Measurements from ENCODE around the gene CASS4. TPM values are rescaled to one million over a fixed set of nuclear protein-coding genes. Genes with fewer than 3 reads are reported as not detected.

The CASS4 gene
- total and polyA plus RNA-seq, 2 donors (not counting 3 experiments of a cell fraction or from before 2014, with no cell fraction given), result not detected

DNA sequence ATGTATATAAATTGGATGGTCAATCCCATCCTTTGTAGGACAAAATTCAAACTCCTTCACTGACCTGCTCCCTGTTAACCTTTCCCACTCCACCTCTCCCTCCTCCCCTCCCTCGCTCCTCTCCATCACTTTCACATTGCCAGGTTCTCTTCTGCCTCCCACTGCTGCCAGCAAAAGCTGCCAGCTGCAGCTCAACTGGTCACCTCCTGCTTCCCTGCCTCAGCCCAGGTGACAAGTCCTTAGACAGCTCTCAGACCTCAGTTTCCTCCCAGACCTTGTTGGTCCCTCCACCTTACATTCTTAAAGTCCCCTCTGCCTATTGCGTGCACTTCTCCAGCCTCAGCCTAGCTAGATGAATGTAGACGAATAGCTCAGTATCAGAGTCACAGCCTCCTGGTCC lies 33.1 kb downstream of the CASS4 start:
- Histone ChIP-seq H3K27ac (ENCODE audit: insufficient read depth, low read depth, low read length) (no peak overlapping the region), H2AFZ (ENCODE audit: low read depth, low read length) (no peak overlapping the region), H3K9me1 (replicated peaks; ENCODE audit: control insufficient read depth, extremely low read depth, insufficient read depth, low read length) (no peaks in the 10 kb centered on the region), H3K27me3 (ENCODE audit: control insufficient read depth in 2 of 2, insufficient read depth in 2 of 2, low read length in 2 of 2) (peaks cover 4 to 12% of the 10 kb centered on the region in 2 experiments), H3K36me3 (ENCODE audit: control insufficient read depth in 2 of 2, extremely low read depth in 1 of 2, insufficient read depth in 2 of 2, low read length in 2 of 2) (no peaks in the 10 kb centered on the region), H4K20me1 (replicated peaks; ENCODE audit: control insufficient read depth, extremely low read depth, insufficient read depth, low read length) (no peaks in the 10 kb centered on the region), H3K4me3 (replicated peaks in 1 of 3; ENCODE audit: insufficient read depth in 1 of 3, low read depth in 1 of 3, low read length in 3 of 3) (no peak overlapping the region), H3K9me3 (replicated peaks; ENCODE audit: control insufficient read depth, insufficient read depth, low read length) (no peaks in the 10 kb centered on the region), H3K4me1 (ENCODE audit: control insufficient read depth, extremely low read depth, insufficient read depth, low read length) (no peaks in the 10 kb centered on the region), H3K79me2 (ENCODE audit: control insufficient read depth, insufficient read depth, low read length) (no peaks in the 10 kb centered on the region), H3K4me2 (ENCODE audit: insufficient read depth, low read length) (no peak overlapping the region), H3K9ac (replicated peaks; ENCODE audit: extremely low read depth, insufficient read depth, low read length) (no peak overlapping the region)
- ChIA-PET POLR2A (no interaction called here), CTCF (interaction anchor here (1.1 kb wide), 1 partner anchor 9 kb away, joined by 3 read pairs; no protein-coding TSS in a partner anchor)
- dilution Hi-C loops (cut with MboI; ENCODE audit: extremely low pct_ligation_motif_present, low sequenced_read_pairs), result no loop called here
- DNase-seq (ENCODE audit: low read depth, low spot score) (no peak), FAIRE-seq (no peak)
- intact Hi-C loops (cut with micrococcal nuclease), result no loop called here
- no TSS peak for BruUV-seq (replicated peaks)
- TF ChIP-seq POLR2A (IDR thresholded peaks at IDR 0.05; ENCODE audit: low read depth, low read length) (no peak), GATA2 (IDR thresholded peaks at IDR 0.05; ENCODE audit: insufficient read depth, insufficient read length, low read depth, low read length) (no peak)

DNA sequence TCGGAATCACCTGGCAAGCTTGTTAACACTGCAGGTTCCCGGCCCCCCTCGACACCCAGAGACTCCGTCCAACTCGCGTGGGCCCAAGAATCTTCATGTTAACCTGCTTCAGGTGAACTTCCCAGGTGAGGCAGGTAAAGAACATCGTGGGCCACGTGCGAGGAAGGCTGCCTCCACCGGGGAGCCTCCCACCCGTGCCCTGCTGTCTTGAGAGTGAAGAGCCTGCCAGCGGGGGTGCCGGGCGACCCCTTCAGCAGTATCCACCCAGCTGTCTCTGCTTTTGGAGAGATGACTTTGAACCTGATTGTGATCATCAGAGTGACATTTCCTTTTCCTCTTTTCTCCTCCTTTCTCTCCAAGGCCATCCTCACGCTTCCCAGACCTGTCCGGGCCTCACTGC lies 33.5 kb downstream of the CASS4 start:
- Histone ChIP-seq H3K9me1 (replicated peaks; ENCODE audit: control insufficient read depth, extremely low read depth, insufficient read depth, low read length) (no peaks in the 10 kb centered on the region), H3K79me2 (ENCODE audit: control insufficient read depth, insufficient read depth, low read length) (no peaks in the 10 kb centered on the region), H2AFZ (ENCODE audit: low read depth, low read length) (no peak overlapping the region), H3K9me3 (replicated peaks; ENCODE audit: control insufficient read depth, insufficient read depth, low read length) (no peaks in the 10 kb centered on the region), H4K20me1 (replicated peaks; ENCODE audit: control insufficient read depth, extremely low read depth, insufficient read depth, low read length) (no peaks in the 10 kb centered on the region), H3K27me3 (ENCODE audit: control insufficient read depth in 2 of 2, insufficient read depth in 2 of 2, low read length in 2 of 2) (peaks cover 4 to 12% of the 10 kb centered on the region in 2 experiments), H3K36me3 (ENCODE audit: control insufficient read depth in 2 of 2, extremely low read depth in 1 of 2, insufficient read depth in 2 of 2, low read length in 2 of 2) (no peaks in the 10 kb centered on the region), H3K4me2 (ENCODE audit: insufficient read depth, low read length) (no peak overlapping the region), H3K4me1 (ENCODE audit: control insufficient read depth, extremely low read depth, insufficient read depth, low read length) (no peaks in the 10 kb centered on the region), H3K4me3 (replicated peaks in 1 of 3; ENCODE audit: insufficient read depth in 1 of 3, low read depth in 1 of 3, low read length in 3 of 3) (no peak overlapping the region), H3K27ac (ENCODE audit: insufficient read depth, low read depth, low read length) (no peak overlapping the region), H3K9ac (replicated peaks; ENCODE audit: extremely low read depth, insufficient read depth, low read length) (no peak overlapping the region)
- DNase-seq (ENCODE audit: low read depth, low spot score) (no peak), FAIRE-seq (no peak)
- dilution Hi-C loops (cut with MboI; ENCODE audit: extremely low pct_ligation_motif_present, low sequenced_read_pairs) (no loop called here), intact Hi-C loops (cut with micrococcal nuclease) (no loop called here)
- ChIA-PET CTCF (interaction anchor here (1.1 kb wide), 1 partner anchor 9 kb away, joined by 3 read pairs; no protein-coding TSS in a partner anchor), POLR2A (no interaction called here)
- TF ChIP-seq, protein P1, sequence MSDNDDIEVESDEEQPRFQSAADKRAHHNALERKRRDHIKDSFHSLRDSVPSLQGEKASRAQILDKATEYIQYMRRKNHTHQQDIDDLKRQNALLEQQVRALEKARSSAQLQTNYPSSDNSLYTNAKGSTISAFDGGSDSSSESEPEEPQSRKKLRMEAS (IDR thresholded peaks at IDR 0.05; ENCODE audit: insufficient read depth, insufficient read length), result no peak
- no peak for TF ChIP-seq GATA2 (IDR thresholded peaks at IDR 0.05; ENCODE audit: insufficient read depth, insufficient read length, low read depth, low read length)
- TF ChIP-seq JUN (IDR thresholded peaks at IDR 0.05; ENCODE audit: borderline replicate concordance, insufficient read depth, insufficient read length, low read depth), result no peak
- TF ChIP-seq FOS (IDR thresholded peaks at IDR 0.05; ENCODE audit: borderline replicate concordance, insufficient read depth, low read length), result no peak
- TF ChIP-seq EZH2 (IDR thresholded peaks at IDR 0.05; ENCODE audit: borderline replicate concordance, low read depth, low read length, severe bottlenecking), result no peak
- TF ChIP-seq POLR2AphosphoS5 (IDR thresholded peaks at IDR 0.05; ENCODE audit: insufficient read depth, low read depth, low read length), result no peak
- TF ChIP-seq MYC (IDR thresholded peaks at IDR 0.05; ENCODE audit: low read depth, low read length), result no peak
- no peak for TF ChIP-seq POLR2A (IDR thresholded peaks at IDR 0.05; ENCODE audit: low read depth, low read length)
- TF ChIP-seq, protein P2, sequence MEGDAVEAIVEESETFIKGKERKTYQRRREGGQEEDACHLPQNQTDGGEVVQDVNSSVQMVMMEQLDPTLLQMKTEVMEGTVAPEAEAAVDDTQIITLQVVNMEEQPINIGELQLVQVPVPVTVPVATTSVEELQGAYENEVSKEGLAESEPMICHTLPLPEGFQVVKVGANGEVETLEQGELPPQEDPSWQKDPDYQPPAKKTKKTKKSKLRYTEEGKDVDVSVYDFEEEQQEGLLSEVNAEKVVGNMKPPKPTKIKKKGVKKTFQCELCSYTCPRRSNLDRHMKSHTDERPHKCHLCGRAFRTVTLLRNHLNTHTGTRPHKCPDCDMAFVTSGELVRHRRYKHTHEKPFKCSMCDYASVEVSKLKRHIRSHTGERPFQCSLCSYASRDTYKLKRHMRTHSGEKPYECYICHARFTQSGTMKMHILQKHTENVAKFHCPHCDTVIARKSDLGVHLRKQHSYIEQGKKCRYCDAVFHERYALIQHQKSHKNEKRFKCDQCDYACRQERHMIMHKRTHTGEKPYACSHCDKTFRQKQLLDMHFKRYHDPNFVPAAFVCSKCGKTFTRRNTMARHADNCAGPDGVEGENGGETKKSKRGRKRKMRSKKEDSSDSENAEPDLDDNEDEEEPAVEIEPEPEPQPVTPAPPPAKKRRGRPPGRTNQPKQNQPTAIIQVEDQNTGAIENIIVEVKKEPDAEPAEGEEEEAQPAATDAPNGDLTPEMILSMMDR (IDR thresholded peaks at IDR 0.05; ENCODE audit: extremely low read depth in 1 of 2, insufficient read depth in 1 of 2, low read depth in 1 of 2, low read length in 2 of 2), result no peak
- no TSS peak for BruUV-seq (replicated peaks)
